ENCODE results near the gene NADK2.

GRCh38 chr5:36251218-36251617, 9.5 kb upstream of the NADK2 start:
- TF ChIP-seq CTCF (IDR thresholded peaks at IDR 0.05) (no peak), POLR2A (IDR thresholded peaks at IDR 0.05) (no peak)

Data from heart left ventricle (tissue), 13 donors.